ENCODE data around the gene CCDC190.
"Not testable (repeated sequence)": the region's sequence is repeated elsewhere in the genome, so short reads cannot be mapped to it uniquely, and the experiment has no call there.

DNA sequence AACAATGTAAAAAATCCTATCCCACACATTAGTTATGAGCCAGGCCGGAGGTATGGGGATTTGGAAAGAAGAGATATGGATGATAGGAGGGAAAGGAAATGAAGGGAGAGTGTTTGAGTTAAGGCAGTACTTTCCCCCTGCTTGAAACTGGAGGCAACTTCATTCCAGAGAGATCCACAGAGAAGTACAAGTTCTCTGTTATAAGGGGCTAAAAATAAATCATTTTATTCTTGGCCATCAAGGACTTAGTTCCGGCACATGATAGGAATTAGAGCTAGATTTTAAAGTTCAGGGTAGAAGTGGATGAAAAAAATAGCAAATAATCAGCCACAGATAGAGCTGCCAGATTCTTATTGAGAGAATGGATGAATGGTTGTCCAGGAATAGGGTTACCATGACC lies 42.8 kb downstream of the CCDC190 start:
- TF ChIP-seq CTCF (IDR thresholded peaks at IDR 0.05; ENCODE audit: low read depth, low read length); POLR2A (IDR thresholded peaks at IDR 0.05; ENCODE audit: extremely low read depth, insufficient read length): not testable (repeated sequence)
- TF ChIP-seq, protein P1, sequence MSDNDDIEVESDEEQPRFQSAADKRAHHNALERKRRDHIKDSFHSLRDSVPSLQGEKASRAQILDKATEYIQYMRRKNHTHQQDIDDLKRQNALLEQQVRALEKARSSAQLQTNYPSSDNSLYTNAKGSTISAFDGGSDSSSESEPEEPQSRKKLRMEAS (IDR thresholded peaks at IDR 0.05; ENCODE audit: low read depth, low read length), result not testable (repeated sequence)

Data from NB4 (cell line).